Neural cell (in vitro differentiated cells): ENCODE measurements around the gene DPPA3.

Experiments used
- CTCF ChIP-seq: fragments of 450-650 bp; IDR thresholded peaks from 2 replicates; pipeline ENCODE4 v1.5.1; 2014; ENCODE audit warnings: antibody characterized with exemption, mild to moderate bottlenecking, moderate library complexity; ENCODE audit not compliant: poor library complexity, severe bottlenecking
- EP300 ChIP-seq: fragments of 450-650 bp; conservative IDR thresholded peaks from 2 replicates; pipeline ENCODE4 v1.6.1; 2014; ENCODE audit warnings: antibody characterized with exemption, mild to moderate bottlenecking, moderate library complexity; ENCODE audit not compliant: poor library complexity, severe bottlenecking
- EZH2 ChIP-seq: fragments of 200-600, 300-800 bp; shearing (Covaris generic), sonication (generic); IDR thresholded peaks from 2 replicates; pipeline ENCODE4 v1.6.1; 2014; ENCODE audit warnings: antibody characterized with exemption, low read length, borderline replicate concordance, mild to moderate bottlenecking; ENCODE audit not compliant: insufficient read depth, poor library complexity, severe bottlenecking
- MXI1 ChIP-seq: fragments of 450-650 bp; conservative IDR thresholded peaks from 2 replicates; pipeline ENCODE4 v1.6.1; 2014; ENCODE audit warnings: antibody characterized with exemption, mild to moderate bottlenecking; ENCODE audit not compliant: poor library complexity, severe bottlenecking
- POLR2AphosphoS5 ChIP-seq: IDR thresholded peaks from 2 replicates; pipeline ENCODE4 v1.6.1; 2012
- RAD21 ChIP-seq: fragments of 450-650 bp; conservative IDR thresholded peaks from 2 replicates; pipeline ENCODE4 v1.6.1; 2014; ENCODE audit warnings: antibody characterized with exemption, mild to moderate bottlenecking, moderate library complexity
- REST ChIP-seq: IDR thresholded peaks from 2 replicates; pipeline ENCODE4 v1.6.1; 2012; ENCODE audit warnings: borderline replicate concordance
- TAF1 ChIP-seq: IDR thresholded peaks from 2 replicates; pipeline ENCODE4 v1.6.1; 2012; ENCODE audit warnings: low read depth

- TF ChIP-seq RAD21 (no peak), POLR2AphosphoS5 (no peak), CTCF (no peak), EP300 (no peak), EZH2 (no peak), REST (no peak), MXI1 (no peak), TAF1 (no peak)
These were observed 29.7 kb upstream of the DPPA3 start for GRCh38 chr12:7681535-7681934.
